Urinary bladder (tissue), 2 donors: ENCODE measurements around the gene WSCD2. TPM values are rescaled to one million over a fixed set of nuclear protein-coding genes. Genes with fewer than 3 reads are reported as not detected.

Source experiments
- polyA plus RNA-seq: library from polyadenylated mRNA; stranded (reverse); fragments of 200-250 nt; gene quantifications from one replicate; pipeline ENCODE4 v1.2.3, GENCODE V29; 2013
- total RNA-seq: library from RNA; depleted of rRNA; stranded (reverse); fragments of >200 nt; gene quantifications from one replicate; pipeline ENCODE4 v1.2.3, GENCODE V29; 2014
- donor health status: healthy.

The WSCD2 gene
- total and polyA plus RNA-seq, 2 donors: 2.3 to 6.5 TPM

Other genes with a start within 250 kb of the WSCD2 start
- gene CMKLR1, start 210.0 kb downstream of the WSCD2 start, total RNA-seq: 17.6 TPM
- gene CMKLR1, start 210.0 kb downstream of the WSCD2 start, polyA plus RNA-seq: 6.4 TPM